HFFc6 (cell line): Measurements from ENCODE around the gene ADAMTSL5. TPM values are rescaled to one million over a fixed set of nuclear protein-coding genes. Genes with fewer than 3 reads are reported as not detected.
"Not testable (repeated sequence)": the region's sequence is repeated elsewhere in the genome, so short reads cannot be mapped to it uniquely, and the experiment has no call there.

Experiments
- DNase-seq: peaks from one replicate; pipeline ENCODE4 v3.0.0-alpha.2; 2018
- H3K27ac Mint-ChIP-seq: 2 replicates; pipeline ENCODE4 v1.8.0; 2020; ENCODE audit warnings: mild to moderate bottlenecking, mixed read lengths
- H3K27me3 Mint-ChIP-seq: 2 replicates; pipeline ENCODE4 v1.8.0; 2021; ENCODE audit warnings: mild to moderate bottlenecking, moderate library complexity, mixed read lengths; ENCODE audit not compliant: insufficient read depth
- H3K36me3 Mint-ChIP-seq: 2 replicates; pipeline ENCODE4 v1.8.0; 2021; ENCODE audit warnings: low read depth, mixed read lengths
- H3K4me1 Mint-ChIP-seq: 2 replicates; pipeline ENCODE4 v1.8.0; 2020; ENCODE audit warnings: low read depth, mixed read lengths
- H3K4me3 Mint-ChIP-seq: 2 replicates; pipeline ENCODE4 v1.8.0; 2020; ENCODE audit warnings: mild to moderate bottlenecking, moderate library complexity, mixed read lengths
- H3K9me3 Mint-ChIP-seq: 2 replicates; pipeline ENCODE4 v1.8.0; 2020; ENCODE audit warnings: mild to moderate bottlenecking, mixed read lengths
- CTCF ChIP-seq: fragments of 200-600 bp; sonication (generic); IDR thresholded peaks from 2 replicates; pipeline ENCODE4 v1.5.0; 2021; ENCODE audit warnings: antibody characterized with exemption, mild to moderate bottlenecking
- total RNA-seq, 6 experiments: library from RNA; stranded (reverse); fragmentation: NEBNext Ultra II Directional; extraction: Animal tissue kit (Norgen Biotek cat#: 25700); gene quantifications; 2 replicates in 1 of 6; 3 replicates in 5 of 6; pipeline ENCODE4 v1.2.3, GENCODE V29; 2021

The ADAMTSL5 gene
- total RNA-seq, 6 experiments from 2014 or later = 14.9 to 20.5 (median 16.2) TPM

- H3K4me3 Mint-ChIP-seq = no peak overlapping the region
Observed at GRCh38 chr19:1503925-1504773, 8.7 kb downstream of the ADAMTSL5 start.

GRCh38 chr19:1503089-1503924 lies 9.5 kb downstream of the ADAMTSL5 start:
- Mint-ChIP-seq H3K4me1 (peaks cover 5% of the 10 kb centered on the region; the same call in 1 of the 2 replicates), H3K27me3 (peaks cover 13% of the 10 kb centered on the region), H3K4me3 (peak overlapping the region; percentile 56), H3K9me3 (no peaks in the 10 kb centered on the region), H3K27ac (no peak overlapping the region), H3K36me3 (peaks cover 6% of the 10 kb centered on the region; the same call in 1 of the 2 replicates)
- DNase-seq = no peak
- TF ChIP-seq CTCF = peak; percentile 93

More at GRCh38 chr19:1503925-1504773, 8.7 kb downstream of the ADAMTSL5 start:
- TF ChIP-seq CTCF = no peak
- no peak for DNase-seq
- Mint-ChIP-seq H3K4me1 (peaks cover 5% of the 10 kb centered on the region; the same call in 1 of the 2 replicates), H3K27me3 (peaks cover 13% of the 10 kb centered on the region), H3K9me3 (0 out of 2 replicates have a peak, but pooled peaks cover 3% of the 10 kb centered on the region), H3K36me3 (peaks cover 6% of the 10 kb centered on the region; the same call in 1 of the 2 replicates), H3K27ac (no peak overlapping the region)

GRCh38 chr19:1502433-1503088 lies 10.3 kb downstream of the ADAMTSL5 start:
- Mint-ChIP-seq H3K27me3 (peaks cover 13% of the 10 kb centered on the region), H3K27ac (no peak overlapping the region), H3K36me3 (peaks cover 6% of the 10 kb centered on the region; the same call in 1 of the 2 replicates), H3K9me3 (no peaks in the 10 kb centered on the region), H3K4me1 (peaks cover under 1% of the 10 kb centered on the region; the same call in 1 of the 2 replicates), H3K4me3 (peak overlapping the region; percentile 56)
- no peak for TF ChIP-seq CTCF
- no peak for DNase-seq

- no peak for TF ChIP-seq CTCF
- no peak for DNase-seq
- H3K36me3 Mint-ChIP-seq = peaks cover 6% of the 10 kb centered on the region; the same call in 1 of the 2 replicates
- H3K27me3 Mint-ChIP-seq = peaks cover 16% of the 10 kb centered on the region
- no peaks in the 10 kb centered on the region for H3K4me1 Mint-ChIP-seq
- H3K27ac Mint-ChIP-seq = no peak overlapping the region
- H3K4me3 Mint-ChIP-seq = no peak overlapping the region
- H3K9me3 Mint-ChIP-seq = no peaks in the 10 kb centered on the region
Observed at GRCh38 chr19:1501200-1501595, 11.6 kb downstream of the ADAMTSL5 start.

- not testable (repeated sequence) for H3K4me3 Mint-ChIP-seq, DNase-seq, H3K4me1 Mint-ChIP-seq, H3K36me3 Mint-ChIP-seq, H3K27ac Mint-ChIP-seq, H3K9me3 Mint-ChIP-seq
- H3K27me3 Mint-ChIP-seq = peaks cover 16% of the 10 kb centered on the region
Observed at GRCh38 chr19:1499231-1499630, 13.6 kb downstream of the ADAMTSL5 start.
